Measurements from ENCODE around the gene NKD1. TPM values are rescaled to one million over a fixed set of nuclear protein-coding genes. Genes with fewer than 3 reads are reported as not detected.

The NKD1 gene
- total RNA-seq, 3 donors from 2014 or later = 1.3 to 5.0 (median 4.6) TPM

GRCh38 chr16:50668368-50669008 is 120.3 kb downstream of the NKD1 start:
- DNase-seq (ENCODE audit: low spot score in 2 of 2) = peak in 1 of 2 donors; percentile 30
- no peaks in the 10 kb centered on the region for H3K27me3 ChIP-seq
- H3K4me3 ChIP-seq = no peak overlapping the region
- peaks cover 8 to 17% of the 10 kb centered on the region in 2 donors for H3K9me3 ChIP-seq
- peak overlapping the region; percentile 56 to 66 for H3K27ac ChIP-seq
- no peaks in the 10 kb centered on the region for H3K4me1 ChIP-seq
- no peak for TF ChIP-seq POLR2AphosphoS5 (IDR thresholded peaks at IDR 0.05)
- peak in 1 of 3 donors; percentile 30 for TF ChIP-seq CTCF (IDR thresholded peaks at IDR 0.05)
- no peaks in the 10 kb centered on the region for H3K36me3 ChIP-seq
- intact Hi-C loops (cut with DNase I; ENCODE audit: low total_unique reads) = no loop called here

GRCh38 chr16:50669741-50670140 is 121.5 kb downstream of the NKD1 start:
- TF ChIP-seq CTCF (IDR thresholded peaks at IDR 0.05) (no peak), POLR2A (IDR thresholded peaks at IDR 0.05) (no peak), POLR2AphosphoS5 (IDR thresholded peaks at IDR 0.05) (no peak)
- intact Hi-C loops (cut with DNase I; ENCODE audit: low total_unique reads) = no loop called here
- H3K4me1 ChIP-seq = no peaks in the 10 kb centered on the region
- H3K4me3 ChIP-seq = no peak overlapping the region
- H3K27me3 ChIP-seq = no peaks in the 10 kb centered on the region
- H3K27ac ChIP-seq = no peak overlapping the region
- peaks cover 8 to 19% of the 10 kb centered on the region in 2 donors for H3K9me3 ChIP-seq
- no peak for DNase-seq (ENCODE audit: low spot score in 2 of 2)
- H3K36me3 ChIP-seq = no peaks in the 10 kb centered on the region

GRCh38 chr16:50670476-50670875 is 122.3 kb downstream of the NKD1 start:
- Histone ChIP-seq H3K4me1 (no peaks in the 10 kb centered on the region), H3K27ac (no peak overlapping the region), H3K36me3 (no peaks in the 10 kb centered on the region), H3K9me3 (peaks cover 8 to 19% of the 10 kb centered on the region in 2 donors), H3K27me3 (no peaks in the 10 kb centered on the region), H3K4me3 (no peak overlapping the region)
- DNase-seq (ENCODE audit: low spot score in 2 of 2) = no peak
- intact Hi-C loops (cut with DNase I; ENCODE audit: low total_unique reads) = no loop called here
- TF ChIP-seq POLR2A (IDR thresholded peaks at IDR 0.05) (no peak), CTCF (IDR thresholded peaks at IDR 0.05) (no peak), POLR2AphosphoS5 (IDR thresholded peaks at IDR 0.05) (no peak)

GRCh38 chr16:50671644-50672260 is 123.6 kb downstream of the NKD1 start:
- TF ChIP-seq CTCF (IDR thresholded peaks at IDR 0.05) (peak in 1 of 3 donors; percentile 20), POLR2AphosphoS5 (IDR thresholded peaks at IDR 0.05) (no peak)
- intact Hi-C loops (cut with DNase I; ENCODE audit: low total_unique reads) = no loop called here
- H3K4me3 ChIP-seq = no peak overlapping the region
- H3K27me3 ChIP-seq = no peaks in the 10 kb centered on the region
- H3K9me3 ChIP-seq = peaks cover 8 to 19% of the 10 kb centered on the region in 2 donors
- no peaks in the 10 kb centered on the region for H3K4me1 ChIP-seq
- H3K27ac ChIP-seq = no peak overlapping the region
- H3K36me3 ChIP-seq = no peaks in the 10 kb centered on the region
- no peak for DNase-seq (ENCODE audit: low spot score in 2 of 2)

GRCh38 chr16:50673496-50674275 is 125.5 kb downstream of the NKD1 start:
- no peak overlapping the region for H3K27ac ChIP-seq
- no peaks in the 10 kb centered on the region for H3K4me1 ChIP-seq
- H3K4me3 ChIP-seq = no peak overlapping the region
- no peaks in the 10 kb centered on the region for H3K27me3 ChIP-seq
- H3K9me3 ChIP-seq = peaks cover 8 to 19% of the 10 kb centered on the region in 2 donors
- TF ChIP-seq CTCF (IDR thresholded peaks at IDR 0.05) = no peak
- TF ChIP-seq POLR2A (IDR thresholded peaks at IDR 0.05) = no peak
- no peak for TF ChIP-seq POLR2AphosphoS5 (IDR thresholded peaks at IDR 0.05)
- H3K36me3 ChIP-seq = no peaks in the 10 kb centered on the region
- intact Hi-C loops (cut with DNase I; ENCODE audit: low total_unique reads) = no loop called here
- no peak for DNase-seq (ENCODE audit: low spot score in 2 of 2)

Measured in breast epithelium (tissue), 4 donors.